ENCODE data around the gene HOXB3.
A peak's percentile ranks its signal among the peaks of the same experiment; 100 is the strongest.

Gene HOXB3

GRCh38 chr17:48628649-48629410, 38.8 kb upstream of the HOXB3 start:
- no peak overlapping the region for H3K27ac Mint-ChIP-seq
- DNase-seq, result no peak
- peaks cover 13% of the 10 kb centered on the region for H3K4me1 Mint-ChIP-seq
- H3K4me3 Mint-ChIP-seq, result no peak overlapping the region
- H3K27me3 Mint-ChIP-seq, result peaks cover 66% of the 10 kb centered on the region
- H3K9me3 Mint-ChIP-seq, result no peaks in the 10 kb centered on the region
- no peaks in the 10 kb centered on the region for H3K36me3 Mint-ChIP-seq (ENCODE audit: low read depth)
- no peak for ATAC-seq

GRCh38 chr17:48627623-48628521, 37.8 kb upstream of the HOXB3 start:
- peaks cover 69% of the 10 kb centered on the region for H3K27me3 Mint-ChIP-seq

GRCh38 chr17:48627118-48627597, 37.1 kb upstream of the HOXB3 start:
- H3K27ac Mint-ChIP-seq, result peak overlapping the region; percentile 10
- H3K9me3 Mint-ChIP-seq, result no peaks in the 10 kb centered on the region
- DNase-seq (no peak), ATAC-seq (no peak)
- H3K36me3 Mint-ChIP-seq (ENCODE audit: low read depth), result no peaks in the 10 kb centered on the region
- peak overlapping the region; percentile 81 for H3K4me3 Mint-ChIP-seq
- peaks cover 8% of the 10 kb centered on the region for H3K4me1 Mint-ChIP-seq
- H3K27me3 Mint-ChIP-seq, result peaks cover 69% of the 10 kb centered on the region

More at GRCh38 chr17:48627623-48628521, 37.8 kb upstream of the HOXB3 start:
- H3K4me3 Mint-ChIP-seq, result no peak overlapping the region
- H3K36me3 Mint-ChIP-seq (ENCODE audit: low read depth), result no peaks in the 10 kb centered on the region
- H3K9me3 Mint-ChIP-seq, result no peaks in the 10 kb centered on the region
- H3K27ac Mint-ChIP-seq, result no peak overlapping the region
- peaks cover 9% of the 10 kb centered on the region for H3K4me1 Mint-ChIP-seq
- ATAC-seq (no peak), DNase-seq (no peak)

GRCh38 chr17:48626245-48627117, 36.4 kb upstream of the HOXB3 start, which contains the start of gene HOXB9:
Gene HOXB9 (minus strand): TSS chr17:48626358. CDS start chr17:48626269, 89 bp downstream.
- peak; percentile 55 for DNase-seq
- no peaks in the 10 kb centered on the region for H3K36me3 Mint-ChIP-seq (ENCODE audit: low read depth)
- no peaks in the 10 kb centered on the region for H3K9me3 Mint-ChIP-seq
- ATAC-seq, result peak; percentile 50
- peaks cover 8% of the 10 kb centered on the region for H3K4me1 Mint-ChIP-seq
- peak within 1 kb of the TSS; percentile 81 for H3K4me3 Mint-ChIP-seq
- H3K27me3 Mint-ChIP-seq, result peaks cover 74% of the 10 kb centered on the region
- H3K27ac Mint-ChIP-seq, result peak within 1 kb of the TSS; percentile 92

GRCh38 chr17:48625495-48626244, 35.6 kb upstream of the HOXB3 start:
- peak overlapping the region; percentile 81 for H3K4me3 Mint-ChIP-seq
- peak; percentile 54 for ATAC-seq
- peaks cover 80% of the 10 kb centered on the region for H3K27me3 Mint-ChIP-seq
- no peaks in the 10 kb centered on the region for H3K9me3 Mint-ChIP-seq
- no peaks in the 10 kb centered on the region for H3K36me3 Mint-ChIP-seq (ENCODE audit: low read depth)
- peak; percentile 52 for DNase-seq
- H3K4me1 Mint-ChIP-seq, result peaks cover 8% of the 10 kb centered on the region
- H3K27ac Mint-ChIP-seq, result peak overlapping the region; percentile 68

GRCh38 chr17:48624544-48625494, 34.8 kb upstream of the HOXB3 start:
- peaks cover 8% of the 10 kb centered on the region for H3K4me1 Mint-ChIP-seq
- ATAC-seq (no peak), DNase-seq (no peak)
- H3K27me3 Mint-ChIP-seq, result peaks cover 81% of the 10 kb centered on the region
- H3K4me3 Mint-ChIP-seq, result peak overlapping the region; percentile 81
- peak overlapping the region; percentile 68 for H3K27ac Mint-ChIP-seq
- no peaks in the 10 kb centered on the region for H3K36me3 Mint-ChIP-seq (ENCODE audit: low read depth)
- no peaks in the 10 kb centered on the region for H3K9me3 Mint-ChIP-seq

- no peaks in the 10 kb centered on the region for H3K36me3 Mint-ChIP-seq (ENCODE audit: low read depth)
- ATAC-seq (no peak), DNase-seq (no peak)
- H3K9me3 Mint-ChIP-seq, result no peaks in the 10 kb centered on the region
- no peak overlapping the region for H3K27ac Mint-ChIP-seq
- peak overlapping the region; percentile 36 for H3K4me3 Mint-ChIP-seq
- peaks cover 81% of the 10 kb centered on the region for H3K27me3 Mint-ChIP-seq
- H3K4me1 Mint-ChIP-seq, result peaks cover 11% of the 10 kb centered on the region
Measured at GRCh38 chr17:48624118-48624517, 34.1 kb upstream of the HOXB3 start.

GRCh38 chr17:48623583-48623982, 33.5 kb upstream of the HOXB3 start:
- no peak for DNase-seq
- Mint-ChIP-seq H3K9me3 (no peaks in the 10 kb centered on the region), H3K27ac (no peak overlapping the region), H3K4me1 (peaks cover 17% of the 10 kb centered on the region), H3K4me3 (no peak overlapping the region), H3K27me3 (peaks cover 81% of the 10 kb centered on the region), H3K36me3 (ENCODE audit: low read depth) (no peaks in the 10 kb centered on the region)
- ATAC-seq, result no peak

GRCh38 chr17:48622857-48623256, 32.8 kb upstream of the HOXB3 start:
- Mint-ChIP-seq H3K4me3 (no peak overlapping the region), H3K9me3 (no peaks in the 10 kb centered on the region), H3K4me1 (peaks cover 23% of the 10 kb centered on the region), H3K27me3 (peaks cover 81% of the 10 kb centered on the region), H3K36me3 (ENCODE audit: low read depth) (no peaks in the 10 kb centered on the region), H3K27ac (no peak overlapping the region)
- no peak for DNase-seq
- no peak for ATAC-seq

- peaks cover 25% of the 10 kb centered on the region for H3K4me1 Mint-ChIP-seq
- no peak overlapping the region for H3K27ac Mint-ChIP-seq
- H3K36me3 Mint-ChIP-seq (ENCODE audit: low read depth), result no peaks in the 10 kb centered on the region
- peaks cover 83% of the 10 kb centered on the region for H3K27me3 Mint-ChIP-seq
- H3K9me3 Mint-ChIP-seq, result no peaks in the 10 kb centered on the region
- no peak for ATAC-seq
- DNase-seq, result no peak
- no peak overlapping the region for H3K4me3 Mint-ChIP-seq
Measured at GRCh38 chr17:48621410-48622392, 31.7 kb upstream of the HOXB3 start.

GRCh38 chr17:48620461-48621139, 30.6 kb upstream of the HOXB3 start:
- DNase-seq, result no peak
- H3K9me3 Mint-ChIP-seq, result no peaks in the 10 kb centered on the region
- peaks cover 85% of the 10 kb centered on the region for H3K27me3 Mint-ChIP-seq
- H3K27ac Mint-ChIP-seq, result no peak overlapping the region
- H3K4me1 Mint-ChIP-seq, result peaks cover 26% of the 10 kb centered on the region
- ATAC-seq, result no peak
- no peak overlapping the region for H3K4me3 Mint-ChIP-seq
- H3K36me3 Mint-ChIP-seq (ENCODE audit: low read depth), result no peaks in the 10 kb centered on the region

Measured in activated naive CD8-positive, alpha-beta T cell treated with anti-CD3 and anti-CD28 coated beads, Interleukin-2, amount 50 U/mL, for 24 hours (primary cell).